BLaER1 treated with 17β-estradiol and CSF1 and Interleukin-3, amounts not matched to agents 10 nM and 100 nM (cell line): ENCODE results near the gene PNLIPRP3.

Source experiments
- H3K27ac ChIP-seq, 11 experiments: shearing (Covaris generic); formaldehyde crosslinking; 2 replicates each; pipeline ENCODE4 v1.8.1; 2022
- H3K27me3 ChIP-seq, 11 experiments: shearing (Covaris generic); formaldehyde crosslinking; 2 replicates each; pipeline ENCODE4 v1.8.1; 2022
- H3K36me3 ChIP-seq, 11 experiments: shearing (Covaris generic); formaldehyde crosslinking; 2 replicates each; pipeline ENCODE4 v1.8.1; 2022
- H3K4me1 ChIP-seq, 10 experiments: shearing (Covaris generic); formaldehyde crosslinking; 2 replicates each; pipeline ENCODE4 v1.8.1; 2022
- H3K4me2 ChIP-seq, 11 experiments: shearing (Covaris generic); formaldehyde crosslinking; 2 replicates each; pipeline ENCODE4 v1.8.1; 2022
- H3K4me3 ChIP-seq, 10 experiments: shearing (Covaris generic); formaldehyde crosslinking; 2 replicates each; pipeline ENCODE4 v1.8.1; 2022
- H3K9ac ChIP-seq, 11 experiments: shearing (Covaris generic); formaldehyde crosslinking; 2 replicates each; pipeline ENCODE4 v1.8.1; 2022
- H3K9me3 ChIP-seq, 11 experiments: shearing (Covaris generic); formaldehyde crosslinking; replicated peaks in 1 of 11; 2 replicates each; pipeline ENCODE4 v1.8.1; 2022
- H4K20me1 ChIP-seq, 11 experiments: shearing (Covaris generic); formaldehyde crosslinking; 2 replicates each; pipeline ENCODE4 v1.8.1; 2022
- Cebpa-rat ChIP-seq, 11 experiments: shearing (Covaris generic); IDR thresholded peaks; 2 replicates each; pipeline ENCODE4 v1.8.1; 2022

PNLIPRP3 gene

GRCh38 chr10:116522803-116523381 is 95.2 kb downstream of the PNLIPRP3 start:
- no peaks in the 10 kb centered on the region for H3K36me3 ChIP-seq
- H3K4me3 ChIP-seq, result no peak overlapping the region
- H3K4me2 ChIP-seq, result no peak overlapping the region
- peaks cover 0 to 8% (median 0%) of the 10 kb centered on the region in 11 experiments; a peak in 1 of 22 replicates for H3K9me3 ChIP-seq
- no peak overlapping the region for H3K9ac ChIP-seq
- H3K27ac ChIP-seq, result no peak overlapping the region
- TF ChIP-seq Cebpa-rat (IDR thresholded peaks at IDR 0.05), result no peak
- H3K4me1 ChIP-seq, result peaks cover 0 to 4% (median 0%) of the 10 kb centered on the region in 10 experiments; a peak in 4 of 20 replicates
- no peaks in the 10 kb centered on the region for H3K27me3 ChIP-seq
- H4K20me1 ChIP-seq, result no peaks in the 10 kb centered on the region

GRCh38 chr10:116524736-116525135 is 97.1 kb downstream of the PNLIPRP3 start:
- Histone ChIP-seq H4K20me1 (no peaks in the 10 kb centered on the region), H3K9me3 (peaks cover 0 to 8% (median 0%) of the 10 kb centered on the region in 11 experiments; a peak in 1 of 22 replicates), H3K36me3 (no peaks in the 10 kb centered on the region), H3K9ac (no peak overlapping the region), H3K27me3 (no peaks in the 10 kb centered on the region), H3K4me1 (peaks cover 0 to 4% (median 0%) of the 10 kb centered on the region in 10 experiments; a peak in 4 of 20 replicates), H3K4me2 (no peak overlapping the region), H3K4me3 (no peak overlapping the region), H3K27ac (no peak overlapping the region)
- TF ChIP-seq Cebpa-rat (IDR thresholded peaks at IDR 0.05), result no peak

- no peak overlapping the region for H3K4me2 ChIP-seq
- no peaks in the 10 kb centered on the region for H3K36me3 ChIP-seq
- no peak for TF ChIP-seq Cebpa-rat (IDR thresholded peaks at IDR 0.05)
- no peaks in the 10 kb centered on the region for H4K20me1 ChIP-seq
- no peak overlapping the region for H3K4me3 ChIP-seq
- H3K9ac ChIP-seq, result no peak overlapping the region
- peaks cover 0 to 4% (median 0%) of the 10 kb centered on the region in 10 experiments; a peak in 4 of 20 replicates for H3K4me1 ChIP-seq
- H3K27me3 ChIP-seq, result no peaks in the 10 kb centered on the region
- peaks cover 0 to 15% (median 0%) of the 10 kb centered on the region in 11 experiments; a peak in 2 of 22 replicates for H3K9me3 ChIP-seq
- H3K27ac ChIP-seq, result no peak overlapping the region
These were observed 98.6 kb downstream of the PNLIPRP3 start for GRCh38 chr10:116526219-116526618.
